Glomerular endothelial cell (primary cell): ENCODE data around the gene AGAP2. TPM values are rescaled to one million over a fixed set of nuclear protein-coding genes. Genes with fewer than 3 reads are reported as not detected.
A peak's percentile ranks its signal among the peaks of the same experiment; 100 is the strongest.
"Not testable (repeated sequence)": the region's sequence is repeated elsewhere in the genome, so short reads cannot be mapped to it uniquely, and the experiment has no call there.

Experiments used
- DNase-seq: peaks from one replicate; pipeline ENCODE4 v3.0.0-alpha.2; 2011; ENCODE audit warnings: low read depth, low spot score; ENCODE audit errors: extremely low read depth
- total RNA-seq: library from RNA; depleted of rRNA; stranded (reverse); fragments of >200 nt; gene quantifications from 2 replicates; pipeline ENCODE4 v1.2.3, GENCODE V29; 2015

The AGAP2 gene
- total RNA-seq: 0.47 TPM in 1 of 2 replicates, not detected in the other

- DNase-seq: no peak
Measured at GRCh38 chr12:57738661-57739237, at the start of gene AGAP2. Gene AGAP2 (minus strand): TSS chr12:57738742. CDS start chr12:57738246, 496 bp downstream.

- DNase-seq: no peak
Measured at GRCh38 chr12:57783861-57784260, 45.3 kb upstream of the AGAP2 start.

- DNase-seq: no peak
Measured at GRCh38 chr12:57783466-57783801, 44.9 kb upstream of the AGAP2 start.

- DNase-seq: peak; percentile 68
Measured at GRCh38 chr12:57782608-57783465, 44.3 kb upstream of the AGAP2 start, which contains the start of gene TSFM. Gene TSFM (plus strand): TSS chr12:57782787. CDS start chr12:57782802, 15 bp downstream.

GRCh38 chr12:57782243-57782607, 43.7 kb upstream of the AGAP2 start:
- no peak for DNase-seq

- DNase-seq: no peak
Measured at GRCh38 chr12:57781801-57782200, 43.3 kb upstream of the AGAP2 start.

GRCh38 chr12:57781244-57781643, 42.7 kb upstream of the AGAP2 start:
- DNase-seq: no peak

- no peak for DNase-seq
Measured at GRCh38 chr12:57780284-57780897, 41.8 kb upstream of the AGAP2 start.

- no peak for DNase-seq
Measured at GRCh38 chr12:57779736-57780135, 41.2 kb upstream of the AGAP2 start.

GRCh38 chr12:57777911-57778310, 39.4 kb upstream of the AGAP2 start:
- DNase-seq: no peak

GRCh38 chr12:57777367-57777766, 38.8 kb upstream of the AGAP2 start:
- no peak for DNase-seq

- DNase-seq: no peak
Measured at GRCh38 chr12:57776247-57776587, 37.7 kb upstream of the AGAP2 start.

- no peak for DNase-seq
Measured at GRCh38 chr12:57775563-57776246, 37.2 kb upstream of the AGAP2 start.

- DNase-seq: no peak
Measured at GRCh38 chr12:57775044-57775443, 36.5 kb upstream of the AGAP2 start.

- not testable (repeated sequence) for DNase-seq
Measured at GRCh38 chr12:57774634-57775033, 36.1 kb upstream of the AGAP2 start.

- no peak for DNase-seq
Measured at GRCh38 chr12:57772429-57773322, 34.1 kb upstream of the AGAP2 start, which contains the start of gene EEF1AKMT3. Gene EEF1AKMT3 (plus strand): TSS chr12:57772614. CDS start chr12:57772725, 111 bp downstream.

GRCh38 chr12:57771873-57772428, 33.4 kb upstream of the AGAP2 start, which contains the start of gene METTL1:
Gene METTL1 (minus strand): TSS chr12:57772105. CDS start chr12:57772083, 22 bp downstream.
- peak; percentile 77 for DNase-seq

GRCh38 chr12:57771236-57771872, 32.8 kb upstream of the AGAP2 start:
- DNase-seq: no peak

GRCh38 chr12:57770734-57771133, 32.2 kb upstream of the AGAP2 start:
- DNase-seq: no peak
